ENCODE data around the gene FAM20A.
"Not testable (repeated sequence)": the region's sequence is repeated elsewhere in the genome, so short reads cannot be mapped to it uniquely, and the experiment has no call there.

FAM20A gene

GRCh38 chr17:68522266-68522665 is 78.9 kb downstream of the FAM20A start:
- FAIRE-seq (no peak), DNase-seq (ENCODE audit: low spot score) (no peak)

- peak; percentile 40 for FAIRE-seq
Measured at GRCh38 chr17:68519911-68520310, 81.3 kb downstream of the FAM20A start.

GRCh38 chr17:68519051-68519450 is 82.1 kb downstream of the FAM20A start:
- not testable (repeated sequence) for FAIRE-seq

More at GRCh38 chr17:68519911-68520310, 81.3 kb downstream of the FAM20A start:
- no peak for DNase-seq (ENCODE audit: low spot score)

GRCh38 chr17:68518063-68518815 is 82.9 kb downstream of the FAM20A start:
- no peak for FAIRE-seq
- DNase-seq (ENCODE audit: low spot score), result no peak

More at GRCh38 chr17:68519051-68519450, 82.1 kb downstream of the FAM20A start:
- not testable (repeated sequence) for DNase-seq (ENCODE audit: low spot score)

GRCh38 chr17:68517605-68518004 is 83.6 kb downstream of the FAM20A start:
- FAIRE-seq; DNase-seq (ENCODE audit: low spot score): not testable (repeated sequence)

- DNase-seq (ENCODE audit: low spot score) (no peak), FAIRE-seq (no peak)
Measured at GRCh38 chr17:68516732-68517131, 84.4 kb downstream of the FAM20A start.

- no peak for DNase-seq (ENCODE audit: low spot score)
- FAIRE-seq, result no peak
Measured at GRCh38 chr17:68514831-68515635, 86.1 kb downstream of the FAM20A start.

GRCh38 chr17:68513932-68514331 is 87.2 kb downstream of the FAM20A start:
- no peak for FAIRE-seq
- no peak for DNase-seq (ENCODE audit: low spot score)

- DNase-seq (ENCODE audit: low spot score), result peak; percentile 23
- no peak for FAIRE-seq
Measured at GRCh38 chr17:68512960-68513474, 88.2 kb downstream of the FAM20A start.

- DNase-seq (ENCODE audit: low spot score), result peak; percentile 99
- FAIRE-seq, result peak; percentile 81
Measured at GRCh38 chr17:68512247-68512959, 88.8 kb downstream of the FAM20A start, which contains the start of gene PRKAR1A. Gene PRKAR1A, plus strand, starts transcription at chr17:68512430. Its CDS starts 2,970 bp downstream, at chr17:68515400.

GRCh38 chr17:68511671-68512246 is 89.4 kb downstream of the FAM20A start:
- DNase-seq (ENCODE audit: low spot score), result peak; percentile 85

GRCh38 chr17:68511254-68511670 is 89.9 kb downstream of the FAM20A start:
- DNase-seq (ENCODE audit: low spot score) (no peak), FAIRE-seq (no peak)

More at GRCh38 chr17:68511671-68512246, 89.4 kb downstream of the FAM20A start:
- FAIRE-seq, result no peak

GRCh38 chr17:68509141-68510057 is 91.8 kb downstream of the FAM20A start:
- DNase-seq (ENCODE audit: low spot score) (no peak), FAIRE-seq (no peak)

GRCh38 chr17:68507576-68507975 is 93.6 kb downstream of the FAM20A start:
- DNase-seq (ENCODE audit: low spot score) (no peak), FAIRE-seq (no peak)

- DNase-seq (ENCODE audit: low spot score), result no peak
- FAIRE-seq, result no peak
Measured at GRCh38 chr17:68505951-68506350, 95.2 kb downstream of the FAM20A start.

- DNase-seq (ENCODE audit: low spot score) (no peak), FAIRE-seq (no peak)
Measured at GRCh38 chr17:68501074-68501473, 100.1 kb downstream of the FAM20A start.

GRCh38 chr17:68499587-68499986 is 101.6 kb downstream of the FAM20A start:
- DNase-seq (ENCODE audit: low spot score), result no peak
- FAIRE-seq, result no peak

GRCh38 chr17:68498479-68499326 is 102.5 kb downstream of the FAM20A start:
- no peak for FAIRE-seq

GRCh38 chr17:68497885-68498319 is 103.3 kb downstream of the FAM20A start:
- DNase-seq (ENCODE audit: low spot score) (no peak), FAIRE-seq (no peak)

More at GRCh38 chr17:68498479-68499326, 102.5 kb downstream of the FAM20A start:
- DNase-seq (ENCODE audit: low spot score), result no peak

Measured in urothelium cell line (cell line).